HL-60 (cell line): Measurements from ENCODE around the gene WDFY2.

ENCODE experiments used
- DNase-seq, 2 experiments: peaks; one replicate each; pipeline ENCODE4 v3.0.0-alpha.2; 2010 to 2020; ENCODE audit warnings: low read depth in 1 of 2, low spot score in 1 of 2
- H3K27ac ChIP-seq: fragments of 250-450 bp; sonication (Bioruptor Pico); replicated peaks from 2 replicates; pipeline ENCODE4 v1.5.1; 2020; ENCODE audit warnings: mild to moderate bottlenecking, moderate library complexity
- H3K27me3 ChIP-seq: fragments of 250-450 bp; sonication (Bioruptor Pico); 2 replicates; pipeline ENCODE4 v1.5.1; 2021; ENCODE audit warnings: mild to moderate bottlenecking, moderate library complexity; ENCODE audit not compliant: insufficient read depth, poor library complexity, severe bottlenecking
- H3K4me3 ChIP-seq: replicated peaks from 2 replicates; pipeline ENCODE4 v1.5.1; 2011; ENCODE audit warnings: mild to moderate bottlenecking, control low read depth, low read length; ENCODE audit not compliant: insufficient read depth
- CTCF ChIP-seq: IDR thresholded peaks from one replicate; pipeline ENCODE4 v1.5.1; 2011; ENCODE audit warnings: low read length, control low read depth, inconsistent platforms; ENCODE audit not compliant: insufficient read depth
- GABPA ChIP-seq: IDR thresholded peaks from 2 replicates; pipeline ENCODE4 v1.6.1; 2012; ENCODE audit warnings: low read depth
- POLR2AphosphoS5 ChIP-seq: IDR thresholded peaks from 2 replicates; pipeline ENCODE4 v1.6.1; 2012; ENCODE audit warnings: low read depth
- SPI1 ChIP-seq: IDR thresholded peaks from 2 replicates; pipeline ENCODE4 v1.6.1; 2012; ENCODE audit warnings: low read depth, mild to moderate bottlenecking, borderline replicate concordance
- TF ChIP-seq, protein P1 (sequence below): IDR thresholded peaks from 2 replicates; pipeline ENCODE4 v1.6.1; 2012; ENCODE audit warnings: low read depth; ENCODE audit not compliant: insufficient replicate concordance

WDFY2 gene

GRCh38 chr13:51764184-51765141 is 180.2 kb downstream of the WDFY2 start:
- no peak for DNase-seq
- no peaks in the 10 kb centered on the region for H3K27me3 ChIP-seq
- H3K27ac ChIP-seq = no peak overlapping the region
- H3K4me3 ChIP-seq = no peak overlapping the region
- no peak for TF ChIP-seq SPI1
- TF ChIP-seq, protein P1, sequence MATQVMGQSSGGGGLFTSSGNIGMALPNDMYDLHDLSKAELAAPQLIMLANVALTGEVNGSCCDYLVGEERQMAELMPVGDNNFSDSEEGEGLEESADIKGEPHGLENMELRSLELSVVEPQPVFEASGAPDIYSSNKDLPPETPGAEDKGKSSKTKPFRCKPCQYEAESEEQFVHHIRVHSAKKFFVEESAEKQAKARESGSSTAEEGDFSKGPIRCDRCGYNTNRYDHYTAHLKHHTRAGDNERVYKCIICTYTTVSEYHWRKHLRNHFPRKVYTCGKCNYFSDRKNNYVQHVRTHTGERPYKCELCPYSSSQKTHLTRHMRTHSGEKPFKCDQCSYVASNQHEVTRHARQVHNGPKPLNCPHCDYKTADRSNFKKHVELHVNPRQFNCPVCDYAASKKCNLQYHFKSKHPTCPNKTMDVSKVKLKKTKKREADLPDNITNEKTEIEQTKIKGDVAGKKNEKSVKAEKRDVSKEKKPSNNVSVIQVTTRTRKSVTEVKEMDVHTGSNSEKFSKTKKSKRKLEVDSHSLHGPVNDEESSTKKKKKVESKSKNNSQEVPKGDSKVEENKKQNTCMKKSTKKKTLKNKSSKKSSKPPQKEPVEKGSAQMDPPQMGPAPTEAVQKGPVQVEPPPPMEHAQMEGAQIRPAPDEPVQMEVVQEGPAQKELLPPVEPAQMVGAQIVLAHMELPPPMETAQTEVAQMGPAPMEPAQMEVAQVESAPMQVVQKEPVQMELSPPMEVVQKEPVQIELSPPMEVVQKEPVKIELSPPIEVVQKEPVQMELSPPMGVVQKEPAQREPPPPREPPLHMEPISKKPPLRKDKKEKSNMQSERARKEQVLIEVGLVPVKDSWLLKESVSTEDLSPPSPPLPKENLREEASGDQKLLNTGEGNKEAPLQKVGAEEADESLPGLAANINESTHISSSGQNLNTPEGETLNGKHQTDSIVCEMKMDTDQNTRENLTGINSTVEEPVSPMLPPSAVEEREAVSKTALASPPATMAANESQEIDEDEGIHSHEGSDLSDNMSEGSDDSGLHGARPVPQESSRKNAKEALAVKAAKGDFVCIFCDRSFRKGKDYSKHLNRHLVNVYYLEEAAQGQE = no peak
- TF ChIP-seq CTCF = no peak
- TF ChIP-seq POLR2AphosphoS5 = no peak
- TF ChIP-seq GABPA = no peak

- no peak overlapping the region for H3K4me3 ChIP-seq
- no peak for DNase-seq
- no peak overlapping the region for H3K27ac ChIP-seq
- no peaks in the 10 kb centered on the region for H3K27me3 ChIP-seq
- TF ChIP-seq POLR2AphosphoS5 = no peak
- no peak for TF ChIP-seq CTCF
- no peak for TF ChIP-seq GABPA
- no peak for TF ChIP-seq SPI1
- TF ChIP-seq, protein P1 = no peak
These were observed 180.9 kb downstream of the WDFY2 start for GRCh38 chr13:51765142-51765515.

GRCh38 chr13:51767100-51767499 is 182.8 kb downstream of the WDFY2 start:
- TF ChIP-seq POLR2AphosphoS5 (no peak), CTCF (no peak)
- no peak overlapping the region for H3K4me3 ChIP-seq
- no peak for DNase-seq

More at GRCh38 chr13:51767100-51767499, 182.8 kb downstream of the WDFY2 start:
- Histone ChIP-seq H3K27me3 (no peaks in the 10 kb centered on the region), H3K27ac (no peak overlapping the region)
